Cortex of kidney (tissue), 1 donor: ENCODE results near the gene MUC20.
"Not testable (repeated sequence)": the region's sequence is repeated elsewhere in the genome, so short reads cannot be mapped to it uniquely, and the experiment has no call there.

Source experiments
- DNase-seq: peaks from one replicate; lab custom pipeline; 2025; lab: John Stamatoyannopoulos, UW

Gene MUC20

DNA sequence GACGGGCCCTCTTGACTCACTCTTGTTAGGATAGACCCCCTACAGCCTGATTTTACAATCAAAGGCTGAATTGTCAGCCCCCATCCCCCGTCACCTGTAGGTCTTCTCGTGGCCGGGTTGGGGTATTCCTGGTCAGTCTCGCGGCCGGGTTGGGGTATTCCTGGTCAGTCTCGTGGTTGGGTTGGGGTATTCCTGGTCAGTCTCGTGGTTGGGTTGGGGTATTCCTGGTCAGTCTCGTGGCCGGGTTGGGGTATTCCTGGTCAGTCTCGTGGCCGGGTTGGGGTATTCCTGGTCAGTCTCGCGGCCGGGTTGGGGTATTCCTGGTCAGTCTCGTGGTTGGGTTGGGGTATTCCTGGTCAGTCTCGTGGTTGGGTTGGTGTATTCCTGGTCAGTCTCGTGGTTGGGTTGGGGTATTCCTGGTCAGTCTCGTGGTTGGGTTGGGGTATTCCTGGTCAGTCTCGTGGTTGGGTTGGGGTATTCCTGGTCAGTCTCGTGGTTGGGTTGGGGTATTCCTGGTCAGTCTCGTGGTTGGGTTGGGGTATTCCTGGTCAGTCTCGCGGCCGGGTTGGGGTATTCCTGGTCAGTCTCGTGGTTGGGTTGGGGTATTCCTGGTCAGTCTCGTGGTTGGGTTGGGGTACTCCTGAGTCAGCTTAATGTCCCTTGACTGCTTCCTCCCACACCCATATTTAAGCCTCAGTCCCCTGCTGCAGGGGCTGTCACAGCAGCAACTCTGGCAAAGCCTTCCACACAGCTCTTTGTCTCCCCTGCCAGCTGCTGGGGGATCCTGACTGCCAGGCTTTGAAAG, 50.3 kb downstream of the MUC20 start:
- DNase-seq, result not testable (repeated sequence)

DNA sequence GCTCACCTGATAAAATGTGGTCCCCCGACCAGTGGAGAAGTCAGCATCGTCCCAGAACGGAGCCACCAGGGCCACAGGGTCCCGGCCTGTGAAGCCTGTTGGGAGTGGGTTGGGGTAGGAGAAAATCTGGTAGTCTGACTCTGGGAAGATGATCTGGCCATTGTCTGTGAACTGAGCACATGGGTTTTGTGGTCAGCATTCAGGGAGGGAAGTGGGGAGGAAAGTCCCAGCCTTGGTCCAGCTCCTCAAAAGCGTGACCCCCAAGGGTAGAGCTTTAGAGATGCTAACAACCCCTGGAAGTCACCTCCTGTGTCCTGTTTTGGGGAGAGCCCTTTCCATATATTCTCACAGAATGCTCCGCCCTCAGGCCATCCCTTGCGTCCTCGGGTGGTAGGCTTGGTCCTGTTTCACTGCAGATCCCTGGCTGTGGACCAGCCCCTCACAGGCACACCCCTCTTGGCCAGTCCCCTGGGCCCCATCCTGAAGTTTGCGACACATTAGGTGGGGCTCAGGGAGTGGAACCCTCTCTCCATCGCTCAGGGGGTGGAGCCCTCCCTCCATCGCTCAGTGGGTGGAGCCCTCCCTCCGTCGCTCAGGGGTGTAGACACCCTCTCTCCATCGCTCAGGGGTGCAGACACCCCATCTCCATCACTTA, 51.0 kb downstream of the MUC20 start:
- no peak for DNase-seq

DNA sequence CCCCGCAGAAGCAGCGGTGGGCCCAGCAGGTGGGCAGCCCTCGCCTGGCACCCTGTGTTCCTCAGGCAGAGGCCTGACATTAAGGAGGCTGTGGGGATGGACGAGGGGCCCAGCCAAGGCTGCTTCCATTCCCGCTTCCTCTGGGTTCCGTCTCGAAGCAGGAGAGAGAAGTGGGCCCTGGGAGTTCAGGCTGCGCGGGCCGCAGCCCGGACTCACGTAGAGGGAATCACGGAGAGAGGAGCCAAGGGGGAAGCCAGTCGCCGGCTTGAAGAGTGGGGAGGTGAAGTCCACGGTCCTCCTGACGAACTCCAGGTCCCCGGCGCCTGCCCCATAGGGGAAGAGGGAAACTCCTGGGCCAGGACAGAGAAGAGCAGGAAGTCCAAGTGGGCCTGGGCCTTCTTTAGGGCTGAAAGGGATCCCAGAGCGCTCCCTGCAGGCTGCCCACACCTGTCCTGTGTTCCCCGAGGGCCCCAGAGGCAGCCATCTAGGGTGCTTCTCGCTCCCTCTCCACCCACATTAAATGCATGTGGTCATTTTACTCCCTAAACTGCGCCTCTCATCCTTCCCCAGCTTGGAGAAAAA, 53.3 kb downstream of the MUC20 start:
- no peak for DNase-seq

DNA sequence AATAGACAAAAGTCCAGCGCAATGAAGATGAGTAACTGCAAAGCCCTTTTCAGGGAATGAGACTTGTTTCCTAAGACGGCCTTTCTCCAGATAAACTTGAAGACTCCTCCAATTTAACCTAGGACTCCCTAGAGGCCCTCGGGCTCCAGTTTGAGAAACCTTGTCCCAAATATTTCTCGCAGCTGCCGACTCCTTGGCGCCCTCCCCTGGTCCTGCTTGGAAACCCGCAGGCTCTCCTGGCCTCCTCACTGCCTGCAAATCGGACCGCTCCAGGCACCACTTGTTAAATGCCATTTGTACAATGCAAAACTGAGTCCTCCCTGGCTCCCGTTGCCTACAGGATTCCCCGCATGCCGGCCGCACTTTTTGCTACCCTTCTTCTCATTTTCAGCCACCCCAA, 54.1 kb downstream of the MUC20 start:
- DNase-seq, result no peak

DNA sequence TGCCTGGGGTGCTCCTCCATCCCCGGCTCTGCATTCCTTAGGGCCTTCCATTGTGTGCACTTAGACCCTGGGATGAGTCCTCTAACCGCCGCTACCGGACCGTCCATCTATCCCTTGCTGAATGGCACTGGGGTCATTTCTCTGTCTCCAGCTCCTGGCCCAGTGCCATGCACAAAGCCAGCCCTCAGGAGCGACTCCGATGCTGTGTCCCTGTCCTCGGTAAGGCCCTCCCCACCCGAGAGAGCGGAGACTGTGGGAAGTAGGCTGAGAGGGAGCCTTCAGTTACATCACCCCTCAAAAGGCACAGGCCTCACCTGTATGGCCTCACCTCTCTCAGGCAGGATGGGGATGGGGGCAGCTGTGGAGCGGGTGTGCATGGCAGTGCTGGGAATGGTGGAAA, 57.2 kb downstream of the MUC20 start:
- no peak for DNase-seq

DNA sequence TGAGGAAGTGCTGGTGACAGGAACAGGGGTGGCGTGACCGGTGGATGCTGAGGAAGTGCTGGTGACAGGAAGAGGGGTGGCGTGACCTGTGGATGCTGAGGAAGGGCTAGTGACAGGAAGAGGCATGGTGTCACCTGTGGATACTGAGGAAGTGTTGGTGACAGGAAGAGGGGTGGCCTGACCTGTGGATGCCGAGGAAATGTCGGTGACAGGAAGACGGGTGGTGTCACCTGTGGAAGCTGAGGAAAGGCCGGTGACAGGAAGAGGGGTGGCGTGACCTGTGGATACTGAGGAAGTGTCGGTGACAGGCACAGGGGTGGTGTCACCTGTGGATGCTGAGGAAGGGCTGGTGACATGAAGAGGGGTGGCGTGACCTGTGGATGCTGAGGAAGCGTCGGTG, 60.5 kb downstream of the MUC20 start:
- DNase-seq, result not testable (repeated sequence)
